IPS-15b (cell line): Measurements from ENCODE around the gene BTN3A1.
"Not testable (repeated sequence)": the region's sequence is repeated elsewhere in the genome, so short reads cannot be mapped to it uniquely, and the experiment has no call there.

Source experiments
- H3K27me3 ChIP-seq: one replicate; pipeline ENCODE4 v1.6.1; 2013; ENCODE audit warnings: low read length; ENCODE audit not compliant: control insufficient read depth, insufficient read depth
- H3K36me3 ChIP-seq: one replicate; pipeline ENCODE4 v1.6.1; 2013; ENCODE audit warnings: low read length; ENCODE audit not compliant: control insufficient read depth, insufficient read depth
- H3K4me1 ChIP-seq: one replicate; pipeline ENCODE4 v1.6.1; 2013; ENCODE audit warnings: mild to moderate bottlenecking, low read length; ENCODE audit not compliant: control insufficient read depth, insufficient read depth
- H3K4me3 ChIP-seq: one replicate; pipeline ENCODE4 v1.5.1; 2013; ENCODE audit warnings: low read depth, low read length
- H3K9ac ChIP-seq: one replicate; pipeline ENCODE4 v1.6.1; 2013; ENCODE audit warnings: low read depth, mild to moderate bottlenecking, low read length
- H3K9me3 ChIP-seq: one replicate; pipeline ENCODE4 v1.6.1; 2013; ENCODE audit warnings: mild to moderate bottlenecking, low read length; ENCODE audit not compliant: control insufficient read depth, insufficient read depth

Gene BTN3A1

GRCh38 chr6:26418077-26418476 is 16.0 kb downstream of the BTN3A1 start:
- not testable (repeated sequence) for H3K9ac ChIP-seq, H3K27me3 ChIP-seq, H3K36me3 ChIP-seq, H3K4me3 ChIP-seq, H3K4me1 ChIP-seq, H3K9me3 ChIP-seq

DNA sequence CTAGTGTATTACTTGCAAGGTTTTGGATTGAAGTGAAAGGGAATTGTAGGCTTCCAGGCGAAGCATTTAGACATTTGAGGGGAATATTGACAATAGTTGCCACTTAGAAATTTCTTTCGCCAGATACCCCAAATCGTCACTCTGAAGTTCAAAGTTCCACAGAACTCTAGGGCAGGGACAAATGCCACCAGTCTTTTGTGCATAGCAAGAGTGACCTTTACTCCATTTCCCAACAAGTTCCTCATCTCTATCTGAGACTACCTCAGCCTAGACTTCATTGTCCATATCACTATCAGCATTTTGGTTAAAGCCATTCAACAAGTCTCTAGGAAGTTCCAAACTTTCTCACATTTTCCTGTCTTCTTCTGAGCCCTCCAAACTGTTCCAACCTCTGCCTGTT is 16.7 kb downstream of the BTN3A1 start:
- not testable (repeated sequence) for H3K4me3 ChIP-seq, H3K9ac ChIP-seq, H3K36me3 ChIP-seq, H3K4me1 ChIP-seq, H3K27me3 ChIP-seq, H3K9me3 ChIP-seq

DNA sequence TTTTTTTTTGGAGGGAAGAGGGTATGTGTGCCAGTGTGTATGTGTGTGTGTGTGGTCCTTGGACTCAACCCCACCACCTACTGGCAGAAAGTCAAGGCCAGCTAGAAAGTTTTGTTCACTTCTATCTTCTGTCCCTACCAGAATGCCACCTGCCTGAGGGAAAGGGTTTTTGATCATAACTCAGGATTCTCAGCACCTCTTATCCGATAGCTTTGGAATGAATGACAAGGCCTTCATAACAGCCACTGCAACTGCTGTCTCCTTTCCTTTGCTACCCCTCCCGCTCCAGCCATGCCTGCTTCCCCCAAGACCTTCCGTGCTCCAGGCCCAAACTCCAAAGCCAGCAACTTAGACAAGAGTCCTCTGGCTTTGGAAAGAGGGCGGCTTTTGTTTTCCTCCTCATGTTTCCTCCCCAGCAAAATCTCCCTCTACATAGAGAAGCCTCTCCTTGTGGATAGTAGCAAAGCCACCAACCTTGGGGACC is 18.7 kb downstream of the BTN3A1 start:
- no peaks in the 10 kb centered on the region for H3K27me3 ChIP-seq
- H3K9ac ChIP-seq = peak overlapping the region; percentile 13
- H3K36me3 ChIP-seq = peaks cover 3% of the 10 kb centered on the region
- peaks cover 4% of the 10 kb centered on the region for H3K4me1 ChIP-seq
- no peaks in the 10 kb centered on the region for H3K9me3 ChIP-seq
- H3K4me3 ChIP-seq = peak overlapping the region; percentile 72

DNA sequence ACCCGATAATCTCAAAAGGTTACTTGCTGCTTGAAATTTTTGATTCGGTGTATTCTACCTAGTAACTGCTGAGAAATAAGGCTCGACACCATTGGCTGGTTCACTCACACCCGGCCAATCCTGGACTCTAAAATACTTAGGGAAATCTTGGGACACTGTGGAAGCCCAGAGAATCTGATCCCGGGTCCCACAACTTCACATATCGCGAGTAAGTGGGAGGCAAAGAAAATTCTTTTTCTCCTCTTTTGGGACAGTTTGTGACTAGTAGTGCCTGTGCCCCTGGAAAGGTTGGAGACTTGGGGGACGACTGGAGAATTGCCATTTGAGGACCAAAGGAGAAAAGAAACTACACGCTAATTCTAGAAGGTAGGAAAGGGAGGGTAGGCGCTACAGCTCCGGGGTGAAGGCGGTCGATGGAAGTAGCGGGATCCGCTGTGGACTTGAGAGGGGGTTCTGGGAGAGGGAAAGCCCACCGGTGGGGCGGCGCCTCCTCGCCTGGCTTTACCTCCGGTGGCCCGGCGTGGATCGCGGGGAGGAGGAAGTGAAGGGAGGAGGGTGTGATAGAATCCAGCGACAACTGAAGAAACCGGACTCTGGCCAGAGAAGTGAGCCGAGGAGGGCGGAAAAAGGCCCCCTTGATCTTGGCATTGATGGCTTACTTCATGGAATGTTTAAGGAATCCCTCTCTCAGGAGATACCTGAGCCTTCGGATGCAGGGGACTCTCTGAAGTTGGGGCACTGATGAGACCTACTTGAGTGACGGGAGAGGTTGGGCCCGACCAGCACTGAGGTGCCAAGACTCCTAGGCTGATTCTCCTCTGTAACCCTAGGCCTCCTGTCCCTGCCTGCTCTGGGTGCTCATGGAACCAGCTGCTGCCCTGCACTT is 19.4 kb downstream of the BTN3A1 start:
- Histone ChIP-seq H3K36me3 (peaks cover 3% of the 10 kb centered on the region), H3K9ac (peak overlapping the region; percentile 18)

DNA sequence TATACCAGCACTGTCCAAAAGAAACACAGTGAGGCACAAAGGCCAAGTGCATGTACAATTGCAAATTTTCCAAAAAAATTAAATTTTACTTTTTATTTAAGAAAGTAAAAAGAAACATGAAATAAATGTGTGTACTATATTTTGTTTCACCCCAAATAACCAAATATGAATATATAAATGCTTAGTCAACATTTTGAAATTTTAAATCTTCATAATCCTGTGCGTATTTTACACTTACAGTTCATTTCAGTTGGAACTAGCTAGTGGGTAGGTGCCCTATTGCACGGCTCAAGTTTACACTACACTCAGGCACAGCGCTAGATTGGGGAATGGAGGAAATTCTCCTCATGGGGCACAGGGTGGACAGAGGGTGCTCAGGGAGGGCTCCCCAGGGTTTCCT is 20.3 kb downstream of the BTN3A1 start:
- peak overlapping the region; percentile 72 for H3K4me3 ChIP-seq
- no peak overlapping the region for H3K9ac ChIP-seq
- H3K36me3 ChIP-seq = peaks cover 6% of the 10 kb centered on the region

More for the DNA sequence above, 19.4 kb downstream of the BTN3A1 start:
- Histone ChIP-seq H3K27me3 (no peaks in the 10 kb centered on the region), H3K4me3 (peak overlapping the region; percentile 72), H3K9me3 (no peaks in the 10 kb centered on the region), H3K4me1 (peaks cover 4% of the 10 kb centered on the region)

DNA sequence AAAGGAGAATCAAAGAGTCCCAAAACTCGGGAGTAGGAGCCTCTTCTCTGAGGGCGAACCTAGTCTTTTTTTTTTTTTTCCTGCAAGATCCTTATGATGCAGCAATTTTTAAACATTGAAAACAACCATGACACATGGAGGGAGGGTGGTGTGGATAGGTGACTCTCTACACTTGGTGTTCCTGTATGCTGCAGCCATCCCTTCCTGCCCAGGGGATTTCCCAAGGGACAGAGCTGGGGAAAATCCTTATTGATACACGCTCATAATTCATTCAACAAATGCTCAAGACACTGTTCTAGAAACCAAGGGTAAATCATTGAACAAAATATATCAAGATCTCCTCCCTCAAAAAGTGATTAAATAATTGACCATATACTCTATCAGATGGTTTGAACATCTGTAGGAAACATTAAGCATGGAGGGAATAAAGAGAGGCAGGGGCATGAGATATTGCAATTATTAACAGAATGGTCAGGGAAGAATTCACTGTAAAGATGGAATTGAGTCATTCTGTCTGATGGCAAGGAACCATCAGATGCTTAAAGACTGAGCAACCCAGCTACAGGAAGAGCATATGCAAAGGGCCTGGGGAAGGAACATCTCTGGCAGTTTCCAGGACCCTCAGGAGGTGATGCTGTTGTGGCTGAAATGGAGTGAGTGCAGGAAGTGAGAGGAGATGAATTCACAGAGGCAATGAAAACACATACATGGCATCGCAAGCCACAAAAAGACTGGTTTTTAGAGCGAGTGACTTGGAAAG is 24.8 kb downstream of the BTN3A1 start:
- Histone ChIP-seq H3K27me3 (no peaks in the 10 kb centered on the region), H3K36me3 (peaks cover 8% of the 10 kb centered on the region), H3K9me3 (no peaks in the 10 kb centered on the region), H3K9ac (no peak overlapping the region), H3K4me1 (no peaks in the 10 kb centered on the region), H3K4me3 (no peak overlapping the region)

More for the DNA sequence above, 20.3 kb downstream of the BTN3A1 start:
- Histone ChIP-seq H3K9me3 (no peaks in the 10 kb centered on the region), H3K4me1 (peaks cover 4% of the 10 kb centered on the region), H3K27me3 (no peaks in the 10 kb centered on the region)

DNA sequence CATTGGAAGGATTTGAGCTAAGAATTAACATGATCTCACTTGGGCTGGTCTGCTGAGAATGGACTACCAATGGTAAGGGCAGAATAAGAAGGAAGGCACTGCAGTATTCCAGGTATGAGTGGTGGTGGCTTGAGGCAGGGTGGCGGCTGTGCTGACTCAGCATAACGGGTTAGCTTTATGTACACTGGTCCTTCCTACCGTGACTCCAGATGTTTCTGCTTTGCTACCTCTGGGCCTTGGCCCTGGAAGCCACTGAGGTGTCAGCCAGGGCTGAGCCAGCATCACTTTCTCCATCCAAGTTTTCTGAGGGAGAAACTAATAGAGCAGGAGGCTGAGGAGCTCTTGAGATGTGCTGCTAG is 25.4 kb downstream of the BTN3A1 start:
- Histone ChIP-seq H3K9me3 (no peaks in the 10 kb centered on the region), H3K27me3 (no peaks in the 10 kb centered on the region), H3K4me3 (no peak overlapping the region), H3K4me1 (no peaks in the 10 kb centered on the region), H3K9ac (no peak overlapping the region), H3K36me3 (peaks cover 8% of the 10 kb centered on the region)

GRCh38 chr6:26428206-26428605 is 26.1 kb downstream of the BTN3A1 start:
- no peaks in the 10 kb centered on the region for H3K4me1 ChIP-seq
- H3K36me3 ChIP-seq = peaks cover 8% of the 10 kb centered on the region

DNA sequence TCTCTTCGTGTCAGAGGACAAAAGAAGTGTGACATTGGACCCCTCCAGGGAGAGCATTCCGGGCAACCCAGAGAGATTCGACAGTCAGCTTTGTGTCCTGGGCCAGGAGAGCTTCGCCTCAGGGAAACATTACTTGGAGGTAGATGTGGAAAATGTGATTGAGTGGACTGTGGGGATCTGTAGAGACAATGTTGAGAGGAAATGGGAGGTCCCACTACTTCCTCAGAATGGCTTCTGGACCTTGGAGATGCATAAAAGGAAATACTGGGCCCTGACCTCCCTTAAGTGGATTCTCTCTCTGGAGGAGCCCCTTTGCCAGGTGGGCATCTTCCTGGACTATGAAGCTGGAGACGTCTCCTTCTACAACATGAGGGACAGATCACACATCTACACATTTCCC is 28.7 kb downstream of the BTN3A1 start:
- H3K27me3 ChIP-seq = no peaks in the 10 kb centered on the region
- H3K36me3 ChIP-seq = peaks cover 5% of the 10 kb centered on the region
- H3K4me1 ChIP-seq = no peaks in the 10 kb centered on the region
- H3K9ac ChIP-seq = no peak overlapping the region
- H3K4me3 ChIP-seq = no peak overlapping the region
- peaks cover 4% of the 10 kb centered on the region for H3K9me3 ChIP-seq

More at GRCh38 chr6:26428206-26428605, 26.1 kb downstream of the BTN3A1 start:
- H3K4me3 ChIP-seq = no peak overlapping the region
- no peak overlapping the region for H3K9ac ChIP-seq
- no peaks in the 10 kb centered on the region for H3K9me3 ChIP-seq
- no peaks in the 10 kb centered on the region for H3K27me3 ChIP-seq

- H3K27me3 ChIP-seq = no peaks in the 10 kb centered on the region
- H3K4me1 ChIP-seq = no peaks in the 10 kb centered on the region
- H3K9me3 ChIP-seq = peaks cover 4% of the 10 kb centered on the region
- H3K36me3 ChIP-seq = peaks cover 5% of the 10 kb centered on the region
- no peak overlapping the region for H3K9ac ChIP-seq
- H3K4me3 ChIP-seq = no peak overlapping the region
Measured at GRCh38 chr6:26431258-26432172, 29.4 kb downstream of the BTN3A1 start.

- Histone ChIP-seq H3K4me1 (no peaks in the 10 kb centered on the region), H3K27me3 (no peaks in the 10 kb centered on the region), H3K9me3 (peaks cover 4% of the 10 kb centered on the region), H3K4me3 (no peak overlapping the region), H3K9ac (no peak overlapping the region), H3K36me3 (peaks cover 2% of the 10 kb centered on the region)
Measured at GRCh38 chr6:26432627-26433201, 30.6 kb downstream of the BTN3A1 start.
